GM12878 (cell line): ENCODE data around the gene PCDHB16.

ENCODE experiments used
- EP300 ChIP-seq, 2 experiments: fragments of 150-350 bp in 1 of 2; IDR thresholded peaks; 2 replicates each; pipeline ENCODE4 v1.6.1; 2011 to 2012; ENCODE audit warnings: low read depth in 2 of 2, low read length in 2 of 2, borderline replicate concordance in 1 of 2, improper control_type of control experiment in 1 of 2, inconsistent platforms in 1 of 2; ENCODE audit not compliant: control insufficient read depth in 1 of 2
- EZH2 ChIP-seq: IDR thresholded peaks from 2 replicates; pipeline ENCODE4 v1.6.1; 2012; ENCODE audit warnings: low read depth, mild to moderate bottlenecking, control low read depth, inconsistent platforms, low read length, borderline replicate concordance; ENCODE audit not compliant: control insufficient read depth
- GATAD2B ChIP-seq: fragments of 450-650 bp; conservative IDR thresholded peaks from 2 replicates; pipeline ENCODE4 v1.6.1; 2017; ENCODE audit warnings: low read depth, mild to moderate bottlenecking, moderate library complexity
- MYC ChIP-seq: IDR thresholded peaks from 2 replicates; pipeline ENCODE4 v1.6.1; 2011; ENCODE audit warnings: mild to moderate bottlenecking, low read length, moderate library complexity, inconsistent platforms; ENCODE audit not compliant: insufficient read depth, insufficient replicate concordance, insufficient read length, severe bottlenecking
- NRF1 ChIP-seq: conservative IDR thresholded peaks from 2 replicates; pipeline ENCODE4 v1.6.1; 2011; ENCODE audit warnings: mild to moderate bottlenecking, low read depth, low read length, improper control_type of control experiment
- POLR2A ChIP-seq: IDR thresholded peaks from 2 replicates; pipeline ENCODE4 v1.6.1; 2011; ENCODE audit warnings: low read depth, mild to moderate bottlenecking, low read length
- TBL1XR1 ChIP-seq: IDR thresholded peaks from 2 replicates; pipeline ENCODE4 v1.6.1; 2012; ENCODE audit warnings: low read depth, low read length, improper control_type of control experiment
- TF ChIP-seq, protein P1 (sequence below): IDR thresholded peaks from 2 replicates; pipeline ENCODE4 v1.6.1; 2011; ENCODE audit warnings: low read depth, low read length, improper control_type of control experiment, borderline replicate concordance

DNA sequence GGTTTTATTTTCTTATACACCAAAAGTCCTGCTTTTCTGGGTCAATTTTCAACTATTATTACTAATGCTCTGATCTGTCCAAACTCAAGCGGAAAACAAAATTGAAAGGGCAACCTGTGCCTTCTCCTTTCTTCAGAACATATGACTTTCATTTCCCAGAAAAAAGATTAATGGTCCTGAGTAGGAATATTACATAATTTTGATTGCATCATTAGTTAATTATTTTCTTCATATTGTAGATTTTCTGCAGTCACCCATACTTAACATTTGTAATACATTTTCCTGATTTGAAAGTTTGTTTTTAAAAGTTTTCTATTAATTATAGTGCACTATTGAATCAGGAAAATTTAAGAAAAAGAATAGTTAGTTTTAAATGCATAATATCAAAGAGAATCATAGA is 6.3 kb upstream of the PCDHB16 start:
- TF ChIP-seq EZH2, result no peak
- TF ChIP-seq TBL1XR1, result no peak
- no peak for TF ChIP-seq EP300 (IDR thresholded peaks at IDR 0.05; ENCODE audit: borderline replicate concordance in 1 of 2, control insufficient read depth in 1 of 2, low read depth in 2 of 2, low read length in 2 of 2)
- no peak for TF ChIP-seq POLR2A
- no peak for TF ChIP-seq MYC
- no peak for TF ChIP-seq NRF1
- TF ChIP-seq GATAD2B, result no peak
- TF ChIP-seq, protein P1, sequence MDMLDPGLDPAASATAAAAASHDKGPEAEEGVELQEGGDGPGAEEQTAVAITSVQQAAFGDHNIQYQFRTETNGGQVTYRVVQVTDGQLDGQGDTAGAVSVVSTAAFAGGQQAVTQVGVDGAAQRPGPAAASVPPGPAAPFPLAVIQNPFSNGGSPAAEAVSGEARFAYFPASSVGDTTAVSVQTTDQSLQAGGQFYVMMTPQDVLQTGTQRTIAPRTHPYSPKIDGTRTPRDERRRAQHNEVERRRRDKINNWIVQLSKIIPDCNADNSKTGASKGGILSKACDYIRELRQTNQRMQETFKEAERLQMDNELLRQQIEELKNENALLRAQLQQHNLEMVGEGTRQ, result no peak
